ENCODE measurements around the gene C5orf63.
"Not testable (repeated sequence)": the region's sequence is repeated elsewhere in the genome, so short reads cannot be mapped to it uniquely, and the experiment has no call there.

- TF ChIP-seq CTCF, EZH2, EZH2phosphoT487 (IDR thresholded peaks at IDR 0.05): not testable (repeated sequence)
These were observed 56.6 kb downstream of the C5orf63 start for GRCh38 chr5:127016722-127017121.

Data from neural progenitor cell (in vitro differentiated cells).